Right ventricle myocardium inferior (tissue), 1 donor: ENCODE results near the gene INPP4A. TPM values are rescaled to one million over a fixed set of nuclear protein-coding genes. Genes with fewer than 3 reads are reported as not detected.
A peak's percentile ranks its signal among the peaks of the same experiment; 100 is the strongest.

Experiments used
- ATAC-seq: fragments of 200-7000 bp; cut with Tn5 transposase; one replicate; pipeline ENCODE4 v1.9.1; 2020; ENCODE audit warnings: mild to moderate bottlenecking, moderate library complexity
- DNase-seq: peaks from one replicate; pipeline ENCODE4 v3.0.0; 2021; ENCODE audit errors: missing footprints
- intact Hi-C: fragments of 100-400 bp; cut with DNase I; formaldehyde crosslinking; loops from one replicate; pipeline ENCODE4 v1.11.0; 2022
- total RNA-seq: library from RNA; stranded (reverse); fragmentation: NEBNext Ultra II Directional; extraction: Animal tissue kit (Norgen Biotek cat#: 25700); gene quantifications from one replicate; pipeline ENCODE4 v1.2.1, GENCODE V29; 2021
- donor health status: DM: no; HTN: yes; CAD: no; lungs with severe emphysema.

The INPP4A gene
- total RNA-seq, 1 donor from 2014 or later: 14.7 TPM

DNA sequence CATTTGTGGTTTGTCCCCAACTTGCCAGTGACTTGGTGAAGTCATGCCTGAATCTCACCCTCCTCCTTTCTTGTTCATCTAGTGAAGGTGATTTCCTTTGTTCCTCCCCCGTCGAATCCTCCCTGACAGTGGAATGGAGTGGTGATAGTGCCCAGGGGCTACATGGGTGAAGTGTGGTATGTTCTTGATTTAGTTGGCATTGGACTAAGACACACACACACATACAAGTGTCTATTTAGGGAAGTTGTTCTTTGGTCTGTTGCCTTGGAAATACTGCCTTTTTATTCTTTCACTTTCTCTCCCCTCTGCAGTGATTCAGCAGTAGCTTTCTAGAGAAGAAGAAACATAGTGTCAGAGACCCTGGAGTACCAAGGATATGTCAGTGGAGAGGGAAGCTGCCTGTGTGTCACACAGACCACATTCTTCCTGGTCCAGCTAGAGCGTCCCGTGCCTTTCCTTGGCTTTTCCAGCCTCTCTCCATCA lies 10.9 kb downstream of the INPP4A start:
- no peak for DNase-seq
- peak; percentile 58 for ATAC-seq
- intact Hi-C loops: no loop called here

DNA sequence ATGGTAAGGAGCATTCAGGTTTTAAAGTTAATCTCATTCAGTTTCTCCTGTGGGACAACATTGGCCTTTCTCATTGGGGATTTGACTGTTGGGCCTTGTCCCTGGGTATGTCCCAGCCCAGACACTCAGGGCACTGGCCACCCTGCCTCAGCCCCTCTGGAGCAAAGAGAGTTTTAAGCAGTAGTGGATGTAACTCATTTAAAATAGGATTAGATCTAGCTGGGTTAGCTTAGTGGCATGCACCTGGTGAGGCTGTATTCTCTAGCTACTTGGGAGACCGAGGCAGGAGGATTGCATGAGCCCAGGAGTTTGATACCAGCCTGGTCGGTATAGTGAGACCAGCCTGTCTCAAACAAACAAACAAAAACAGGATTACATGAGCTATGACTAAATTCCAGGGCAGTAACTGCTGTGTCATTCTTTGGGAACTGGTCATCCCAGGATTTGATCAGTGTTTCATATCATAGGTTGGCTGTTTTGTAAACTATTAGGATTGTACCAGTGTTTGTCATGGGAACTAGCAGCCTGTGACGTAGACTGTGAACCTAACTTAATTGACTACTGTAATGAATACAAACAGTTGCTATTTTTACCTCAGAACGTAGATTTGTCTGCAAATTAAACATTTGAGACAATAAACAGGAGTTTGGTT lies 12.5 kb downstream of the INPP4A start:
- intact Hi-C loops: no loop called here
- ATAC-seq: no peak
- DNase-seq: no peak

DNA sequence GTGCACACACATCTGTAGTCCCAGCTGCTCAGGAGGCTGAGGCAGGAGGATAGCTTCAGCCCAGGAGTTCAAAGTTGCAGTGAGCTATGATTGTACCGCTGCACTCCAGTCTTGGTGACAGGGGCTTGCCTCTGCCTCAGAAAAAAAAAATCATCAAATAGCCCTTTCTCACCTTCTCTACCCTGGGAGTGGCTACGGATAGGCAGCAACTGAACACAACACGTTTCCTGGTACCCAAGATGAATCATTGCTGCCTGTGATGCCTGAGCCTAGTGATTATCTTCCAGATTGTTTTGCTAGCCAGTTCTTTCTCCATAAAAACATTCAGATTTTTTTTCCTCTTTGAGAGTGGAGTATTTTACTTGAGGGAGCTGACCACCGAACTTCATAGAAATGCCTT lies 13.5 kb downstream of the INPP4A start:
- no peak for ATAC-seq
- intact Hi-C loops: no loop called here
- no peak for DNase-seq

DNA sequence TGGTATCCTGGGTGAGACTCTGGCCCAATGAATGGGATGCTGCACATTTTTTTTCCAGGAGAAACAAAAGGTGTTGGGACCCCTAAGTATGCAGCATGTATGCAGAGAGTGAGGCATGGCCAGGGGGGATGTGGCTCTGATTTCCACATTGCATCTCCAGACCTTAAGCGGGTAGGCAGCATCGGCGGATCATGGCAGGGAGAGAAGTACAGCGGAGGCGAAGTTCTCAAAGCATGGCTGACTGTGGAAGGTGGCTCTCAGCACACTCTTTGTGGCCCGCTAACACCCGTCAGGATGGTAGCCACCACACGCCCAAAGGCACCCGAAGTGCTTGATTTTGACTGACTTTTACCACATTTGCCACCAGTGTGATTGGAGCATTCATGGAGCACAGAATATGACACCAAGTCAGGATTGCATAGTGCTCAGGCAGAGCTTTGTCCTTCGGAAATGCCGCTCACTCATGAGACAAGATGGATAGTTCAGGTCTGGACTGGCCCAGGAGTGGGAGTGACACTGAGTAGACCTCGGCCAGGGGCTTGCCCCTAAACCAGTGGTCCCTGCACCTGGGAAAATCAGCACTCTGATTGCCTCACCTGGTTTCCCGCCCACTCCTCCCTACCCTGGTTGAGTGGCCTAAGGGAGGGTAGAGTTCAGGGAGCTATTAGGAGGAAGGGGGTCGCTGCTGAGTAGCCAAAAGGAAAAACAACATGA lies 14.2 kb downstream of the INPP4A start:
- ATAC-seq (no peak), DNase-seq (no peak)
- intact Hi-C loops: no loop called here

DNA sequence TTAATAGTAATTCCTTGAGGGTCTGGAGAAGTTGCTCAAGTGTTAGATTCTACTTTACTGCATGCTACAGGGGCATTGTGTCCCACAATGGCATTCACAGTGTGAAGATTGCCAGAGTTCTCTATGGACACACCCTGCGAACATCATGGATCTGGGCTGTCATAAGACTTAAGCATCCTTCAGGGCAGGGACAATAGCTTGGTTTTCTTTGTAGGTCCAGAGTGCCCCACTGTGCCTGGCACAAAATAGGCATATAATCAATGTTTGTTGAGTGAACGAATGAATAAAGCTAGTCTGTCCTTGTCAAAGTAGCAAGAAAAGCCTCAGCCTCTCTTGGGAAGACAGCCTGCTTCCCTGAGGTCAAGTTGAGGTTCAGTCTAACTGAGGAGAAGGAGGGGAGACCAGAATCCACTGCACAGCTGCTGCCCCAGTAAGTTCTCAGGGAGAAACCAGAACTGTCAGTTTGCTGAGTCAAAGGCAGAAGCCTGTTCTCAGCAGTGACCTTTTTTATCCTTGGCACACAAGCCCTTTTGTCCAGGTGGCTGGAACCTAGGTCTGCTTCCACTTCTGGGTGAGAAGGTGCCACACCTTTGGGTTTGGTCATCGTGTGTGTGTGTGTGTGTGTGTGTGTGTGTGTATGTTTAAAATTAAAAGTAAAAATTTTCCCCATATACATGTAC lies 15.0 kb downstream of the INPP4A start:
- DNase-seq (no peak), ATAC-seq (no peak)
- intact Hi-C loops: no loop called here

DNA sequence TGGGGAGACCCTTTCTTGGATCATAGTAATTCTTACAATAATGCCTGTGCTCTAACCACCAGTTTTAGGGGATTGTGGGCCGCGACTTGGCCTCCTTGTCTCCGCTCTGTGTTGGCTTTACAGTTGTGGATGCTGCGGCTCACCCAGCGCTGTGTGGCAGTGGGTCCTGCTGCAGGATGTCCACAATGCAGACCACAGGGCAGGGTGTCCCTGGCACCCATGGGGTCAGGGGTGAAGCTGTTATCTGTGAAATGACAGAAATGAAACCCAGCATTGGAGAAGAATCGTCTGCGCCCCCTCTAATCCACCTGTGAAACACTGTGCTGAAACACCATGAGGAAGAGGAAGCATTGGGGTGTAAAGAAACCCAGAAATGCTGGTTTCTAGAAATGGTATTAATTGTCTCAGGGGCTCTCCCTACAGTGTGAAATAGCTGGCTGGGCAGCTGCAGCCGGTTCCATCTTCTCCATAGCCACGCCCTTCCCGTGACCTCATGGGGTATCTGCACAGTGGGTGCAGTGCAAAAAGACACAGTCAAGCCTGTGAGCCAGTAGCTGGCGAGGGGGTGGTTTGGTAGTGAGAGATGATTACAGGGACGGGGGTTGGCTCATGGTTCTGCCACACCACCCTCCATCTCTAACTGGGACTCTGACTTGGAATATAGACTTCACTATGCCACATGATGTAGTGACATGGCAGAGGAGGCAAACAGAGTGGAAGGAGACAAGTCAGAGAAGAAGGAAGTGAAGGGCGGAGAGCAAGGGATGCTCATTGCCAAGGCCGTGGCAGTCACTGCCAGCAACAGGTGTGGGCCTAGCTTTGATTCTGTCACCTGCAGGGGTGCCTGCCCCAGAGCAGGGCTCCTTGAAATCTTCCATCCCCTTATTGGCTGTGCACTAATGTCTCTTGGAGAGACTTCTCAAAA lies 16.2 kb downstream of the INPP4A start:
- DNase-seq (peak; percentile 0), ATAC-seq (no peak)
- intact Hi-C loops: no loop called here

DNA sequence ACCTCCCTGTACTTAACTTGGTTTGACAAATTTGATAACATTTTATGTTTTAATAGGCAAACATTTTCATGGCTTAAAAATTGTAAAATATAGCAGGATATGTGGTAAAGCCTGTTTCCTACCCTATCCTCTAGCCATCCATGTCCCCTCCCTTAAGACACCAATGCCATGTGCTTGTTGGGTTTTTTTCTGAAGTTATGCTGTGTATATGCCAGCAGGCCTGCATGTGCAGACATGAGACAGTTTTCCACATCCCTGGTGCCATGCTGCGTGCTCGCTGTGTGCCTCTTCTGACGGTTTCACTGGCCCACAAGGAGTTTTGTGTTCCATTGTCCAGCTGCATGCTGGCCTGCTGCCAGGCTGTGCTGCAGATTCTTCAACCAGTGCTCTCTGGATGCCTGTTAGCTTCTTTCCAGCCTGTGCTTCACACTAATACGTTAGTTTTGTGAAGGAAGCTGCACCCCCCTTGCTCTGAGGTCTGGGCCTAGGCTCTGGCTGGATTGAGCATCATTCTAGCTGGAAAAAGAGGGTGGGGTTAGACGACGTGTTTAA lies 16.9 kb downstream of the INPP4A start:
- peak; percentile 84 for DNase-seq
- no peak for ATAC-seq
- intact Hi-C loops: no loop called here

DNA sequence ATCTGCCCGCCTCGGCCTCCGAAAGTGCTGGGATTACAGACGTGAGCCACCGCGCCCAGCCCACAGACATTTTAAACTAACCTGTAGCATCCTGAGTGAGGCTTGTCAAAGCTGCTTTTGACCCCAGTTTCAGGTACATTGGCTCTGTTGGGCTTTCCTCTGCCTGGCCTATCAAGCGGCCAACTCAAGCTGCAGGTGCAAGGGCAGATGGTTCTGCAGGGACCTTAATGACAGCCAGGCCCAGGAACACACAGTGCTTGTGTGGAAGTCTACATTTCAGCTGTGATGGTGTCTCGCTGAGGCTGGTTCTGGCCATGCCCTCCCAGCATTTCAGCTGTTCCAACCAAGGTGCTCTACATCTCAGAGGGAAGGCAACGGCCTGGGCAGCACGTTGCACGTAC lies 18.4 kb downstream of the INPP4A start:
- DNase-seq (no peak), ATAC-seq (no peak)
- intact Hi-C loops: no loop called here

DNA sequence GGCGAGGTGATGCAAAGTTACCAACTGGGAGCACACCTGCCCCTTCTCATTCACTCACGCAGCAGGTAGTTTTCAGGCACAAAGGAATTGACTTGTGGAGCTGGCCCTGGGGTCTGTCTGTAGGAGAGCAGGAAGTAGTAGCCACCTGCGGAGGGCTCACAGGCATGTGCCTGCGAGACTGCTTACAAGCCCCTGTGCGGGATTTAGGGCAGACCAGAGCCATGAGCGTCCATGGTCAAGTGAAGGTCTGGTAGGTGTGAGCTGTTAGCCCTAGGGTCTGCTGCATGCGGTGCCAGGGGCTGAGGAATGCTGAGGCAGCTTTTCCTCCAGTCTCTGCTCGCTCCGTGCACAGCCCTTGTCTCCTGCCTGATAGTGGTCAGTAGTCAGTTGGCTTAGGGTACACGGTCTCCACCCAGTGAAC lies 18.9 kb downstream of the INPP4A start:
- no peak for DNase-seq
- intact Hi-C loops: no loop called here
- no peak for ATAC-seq

DNA sequence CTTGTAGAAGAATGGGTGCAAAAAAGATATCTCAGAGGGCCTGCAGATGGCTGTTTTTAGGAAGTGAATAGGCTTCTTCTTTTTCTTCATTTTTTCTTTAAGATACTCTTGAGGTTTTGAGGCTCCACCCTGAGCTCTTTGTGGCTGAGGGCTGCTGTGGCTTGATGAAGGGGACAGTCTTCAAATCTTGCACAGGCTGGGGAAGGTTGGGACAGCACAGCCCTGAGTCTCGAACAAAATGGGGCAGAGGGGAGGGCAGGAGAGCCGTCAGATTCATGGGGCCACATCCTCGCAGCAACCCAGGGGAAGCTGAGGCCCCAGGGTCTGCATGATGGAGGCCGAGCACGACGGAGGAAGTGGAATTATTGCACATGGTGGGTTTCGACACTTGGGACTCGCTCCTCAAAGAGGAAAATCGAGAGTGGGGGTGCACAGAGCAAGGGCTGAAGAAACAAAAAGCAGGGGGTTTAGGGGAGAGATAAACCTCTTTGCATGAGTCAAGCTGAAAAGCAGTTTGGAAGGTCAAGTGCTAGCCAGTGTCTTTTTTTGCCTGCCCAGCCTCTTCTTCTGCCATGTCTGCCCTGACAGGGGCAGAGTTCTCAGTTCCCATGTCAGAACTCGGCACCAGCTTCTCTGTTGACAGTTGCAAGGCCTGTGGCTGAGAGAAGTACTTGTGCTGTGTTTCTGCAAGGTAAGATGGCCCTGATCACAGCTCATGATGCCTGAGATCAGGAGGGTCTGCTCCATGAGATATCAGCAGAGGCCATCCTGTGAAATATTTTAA lies 19.5 kb downstream of the INPP4A start:
- ATAC-seq: no peak

DNA sequence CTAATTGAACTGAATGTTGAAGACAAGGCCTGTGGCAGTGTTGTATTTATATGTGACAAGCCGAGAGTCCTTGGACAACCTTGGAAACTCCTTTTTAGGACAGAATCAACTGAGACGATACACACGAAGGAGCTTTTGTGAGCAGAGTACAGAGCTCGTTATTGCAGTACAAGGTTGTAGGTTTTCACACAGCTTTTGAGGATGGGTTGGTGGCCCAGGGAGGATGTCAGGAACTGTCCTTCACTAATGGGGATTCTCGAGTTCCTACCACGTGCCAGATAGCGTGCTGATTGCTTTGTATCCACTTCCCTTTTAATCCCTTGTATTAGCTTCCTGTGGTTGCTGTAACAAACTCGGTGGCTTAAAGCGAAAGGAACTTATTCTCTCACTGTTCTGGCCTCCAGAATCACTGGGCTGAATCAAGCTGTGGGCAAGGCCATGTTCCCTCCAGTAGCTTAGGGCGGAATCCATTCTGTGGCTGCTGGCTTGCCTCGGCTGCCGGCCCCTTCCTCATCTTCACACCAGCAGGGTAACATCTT lies 20.2 kb downstream of the INPP4A start:
- ATAC-seq: peak; percentile 40
- no peak for DNase-seq
- intact Hi-C loops: no loop called here

More for the DNA sequence above, 19.5 kb downstream of the INPP4A start:
- intact Hi-C loops: no loop called here
- no peak for DNase-seq

DNA sequence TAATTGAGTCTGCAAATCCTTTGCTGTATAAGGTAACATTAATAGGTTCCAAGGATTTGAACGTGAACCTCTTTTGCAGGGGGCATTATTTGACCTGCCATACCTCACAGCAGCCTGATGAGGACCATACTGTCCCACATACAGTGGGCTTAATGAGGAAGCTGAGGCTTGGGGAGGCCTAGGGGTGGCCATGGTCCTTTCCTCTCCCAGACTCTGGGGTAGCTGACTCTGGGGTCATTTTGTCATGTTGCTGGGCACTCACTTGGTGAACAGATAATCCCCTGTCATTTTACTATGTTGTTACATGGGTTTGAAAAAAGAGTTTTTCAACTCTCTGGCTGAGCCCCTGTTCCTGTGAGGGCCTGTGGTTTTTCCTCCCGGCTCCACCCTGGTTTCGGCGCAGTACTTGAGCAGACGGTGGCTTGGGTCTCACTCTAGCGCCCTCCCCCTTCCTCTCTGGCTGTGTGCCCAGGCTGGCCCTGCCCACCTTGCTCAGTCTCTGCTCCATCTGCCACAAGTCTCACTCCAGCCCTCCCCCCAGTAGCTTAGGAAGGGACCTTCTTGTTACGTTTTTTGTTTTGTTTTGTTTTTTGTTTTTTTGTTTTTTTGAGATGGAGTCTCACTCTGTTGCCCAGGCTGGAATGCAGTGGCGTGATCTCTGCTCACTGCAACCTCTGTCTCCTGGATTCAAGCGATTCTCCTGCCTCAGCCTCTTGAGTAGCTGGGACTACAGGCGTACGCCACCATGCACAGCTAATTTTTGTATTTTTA lies 21.0 kb downstream of the INPP4A start:
- DNase-seq (peak; percentile 87), ATAC-seq (peak; percentile 75)
- intact Hi-C loops: no loop called here

DNA sequence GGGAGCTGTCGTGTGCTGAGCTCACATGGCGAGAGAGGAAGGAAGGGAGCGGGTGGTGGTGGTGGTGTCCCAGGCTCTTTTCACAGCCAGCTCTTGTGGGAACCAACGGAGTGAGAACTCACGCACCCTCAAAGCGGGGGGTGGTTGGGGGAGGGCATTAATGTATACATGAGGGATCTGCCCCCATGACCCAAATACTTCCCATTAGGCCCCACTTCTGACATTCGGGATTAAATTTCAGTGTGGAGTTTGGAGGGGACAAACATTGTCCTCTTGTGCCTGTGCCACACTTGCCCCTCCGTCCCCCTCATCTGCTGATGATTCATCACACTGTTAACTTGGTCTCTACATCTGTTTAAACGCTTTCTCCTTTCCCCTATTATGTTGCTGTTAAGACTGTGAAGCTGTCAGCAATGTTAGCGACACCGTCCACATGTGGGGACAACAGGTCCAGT lies 22.5 kb downstream of the INPP4A start:
- ATAC-seq: no peak
- DNase-seq: no peak
- intact Hi-C loops: no loop called here

DNA sequence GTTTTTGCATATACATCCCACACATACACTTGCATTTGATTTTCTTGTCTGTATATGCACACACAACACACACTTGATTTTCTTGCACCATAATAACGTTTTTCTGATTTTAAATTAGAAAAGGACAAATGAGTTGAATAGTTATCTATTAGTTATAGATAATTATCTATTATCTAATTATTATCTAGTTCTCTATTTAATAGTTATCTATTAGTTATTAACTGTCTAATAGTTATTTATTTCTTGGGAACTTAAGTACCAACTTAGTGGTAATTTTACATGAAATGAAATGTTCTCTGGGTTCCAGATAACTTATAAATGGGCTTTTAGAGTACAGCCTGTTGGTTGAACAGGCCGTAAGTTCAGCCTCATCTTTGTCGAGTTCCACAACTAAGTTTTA lies 23.0 kb downstream of the INPP4A start:
- intact Hi-C loops: no loop called here
- ATAC-seq: no peak

DNA sequence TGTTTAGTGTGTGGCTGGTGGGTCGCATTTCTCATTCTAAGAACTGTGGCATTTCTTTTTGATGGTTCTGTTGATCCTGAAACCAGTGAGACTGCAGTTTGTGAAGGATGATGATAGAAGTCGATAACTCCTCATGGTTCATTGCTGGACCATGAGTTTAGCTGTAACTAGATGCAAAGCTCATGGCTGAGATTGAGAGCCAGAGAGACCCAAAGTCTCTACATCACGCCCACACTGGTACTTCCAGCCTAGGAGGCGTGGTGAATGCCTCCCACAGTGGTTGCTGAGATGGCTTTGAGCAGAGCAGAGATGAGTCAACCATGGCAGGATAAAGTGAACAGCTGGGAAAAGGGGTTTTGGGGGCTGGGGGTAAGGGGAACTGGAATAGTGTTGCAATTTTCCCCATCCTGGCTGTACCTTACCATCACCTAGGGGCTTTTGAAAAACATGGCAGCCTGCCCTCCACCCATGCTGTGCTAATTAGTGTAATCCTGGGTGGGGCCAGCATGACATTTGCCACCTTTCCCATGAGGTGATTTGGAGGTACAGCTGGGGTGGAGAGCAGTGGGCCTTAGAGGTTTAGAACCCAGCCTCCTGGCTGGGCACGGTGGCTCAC lies 24.1 kb downstream of the INPP4A start:
- ATAC-seq (no peak), DNase-seq (no peak)
- intact Hi-C loops: no loop called here

More for the DNA sequence above, 23.0 kb downstream of the INPP4A start:
- no peak for DNase-seq

DNA sequence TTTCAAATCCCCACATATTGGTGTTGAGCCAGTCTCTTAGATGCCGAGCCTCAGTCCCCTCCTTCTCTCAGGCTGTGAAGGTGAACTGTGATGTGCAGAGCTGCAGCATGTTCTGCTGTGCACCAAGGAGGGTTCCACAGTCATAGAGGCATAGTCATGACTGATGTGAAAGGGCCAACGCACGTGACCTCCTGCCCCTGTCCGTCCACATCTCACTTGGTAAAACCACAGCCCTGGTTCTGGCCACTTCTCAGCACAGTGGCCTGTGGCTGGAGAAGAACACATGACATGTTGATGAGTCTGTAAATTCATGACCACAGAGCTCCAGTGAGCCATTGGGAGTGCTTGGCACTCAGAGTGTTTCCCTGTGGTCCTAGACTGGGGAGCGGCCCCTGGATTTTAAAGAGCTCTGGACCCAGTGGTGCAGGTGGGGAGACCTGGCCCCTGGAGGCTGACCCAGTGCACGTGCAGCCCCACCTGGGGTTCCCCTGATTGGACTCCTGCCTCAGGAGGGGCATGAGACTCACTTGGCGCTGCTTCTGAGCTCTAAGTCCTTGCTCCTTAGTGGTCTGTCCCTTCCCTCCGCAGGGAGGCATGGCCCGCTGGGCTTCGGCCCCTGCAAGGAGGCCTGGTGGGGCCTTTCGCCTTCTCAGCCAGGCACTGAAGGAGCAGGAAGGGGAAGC lies 25.3 kb downstream of the INPP4A start:
- intact Hi-C loops: no loop called here
- DNase-seq: no peak
- no peak for ATAC-seq
